ENCODE measurements around the gene TNRC18.

TNRC18 gene

DNA sequence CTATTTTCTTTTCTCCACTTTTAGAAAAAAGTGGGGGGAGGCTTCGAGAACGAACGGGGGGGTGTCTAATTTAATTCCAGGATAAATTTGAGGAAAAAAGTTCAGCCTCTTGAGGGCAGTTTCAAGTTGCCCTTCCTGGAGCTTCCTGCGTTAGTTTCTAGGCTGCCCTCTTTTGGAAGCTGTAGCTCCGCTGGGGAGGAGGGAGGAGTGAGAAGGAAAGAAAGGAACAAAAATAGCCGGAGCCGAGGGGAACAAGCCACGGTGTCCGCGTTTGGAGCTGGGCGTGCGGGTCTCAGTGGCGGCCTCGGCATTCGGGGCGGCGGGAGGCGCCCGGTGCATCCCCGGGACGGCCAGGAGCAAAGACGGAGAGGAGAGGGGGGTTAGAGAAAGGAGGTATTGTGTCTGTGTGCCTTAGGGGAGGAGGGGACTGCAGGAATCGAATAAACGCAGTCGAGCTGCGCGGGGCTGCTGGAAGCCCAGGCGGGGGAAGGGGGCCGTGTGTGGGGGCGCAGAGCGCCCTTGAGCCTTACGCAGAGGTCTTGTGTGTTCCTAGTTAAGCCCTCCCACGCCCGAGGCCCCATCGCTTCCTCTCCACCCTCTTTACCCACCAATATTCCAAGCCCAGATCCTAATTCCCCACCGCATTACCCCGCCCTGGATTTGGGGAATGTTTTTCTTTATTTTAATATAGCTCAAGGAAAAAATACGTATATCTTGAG lies 2.0 kb upstream of the TNRC18 start:
- H3K27ac ChIP-seq = peak overlapping the region; percentile 100
- TF ChIP-seq, protein P1, sequence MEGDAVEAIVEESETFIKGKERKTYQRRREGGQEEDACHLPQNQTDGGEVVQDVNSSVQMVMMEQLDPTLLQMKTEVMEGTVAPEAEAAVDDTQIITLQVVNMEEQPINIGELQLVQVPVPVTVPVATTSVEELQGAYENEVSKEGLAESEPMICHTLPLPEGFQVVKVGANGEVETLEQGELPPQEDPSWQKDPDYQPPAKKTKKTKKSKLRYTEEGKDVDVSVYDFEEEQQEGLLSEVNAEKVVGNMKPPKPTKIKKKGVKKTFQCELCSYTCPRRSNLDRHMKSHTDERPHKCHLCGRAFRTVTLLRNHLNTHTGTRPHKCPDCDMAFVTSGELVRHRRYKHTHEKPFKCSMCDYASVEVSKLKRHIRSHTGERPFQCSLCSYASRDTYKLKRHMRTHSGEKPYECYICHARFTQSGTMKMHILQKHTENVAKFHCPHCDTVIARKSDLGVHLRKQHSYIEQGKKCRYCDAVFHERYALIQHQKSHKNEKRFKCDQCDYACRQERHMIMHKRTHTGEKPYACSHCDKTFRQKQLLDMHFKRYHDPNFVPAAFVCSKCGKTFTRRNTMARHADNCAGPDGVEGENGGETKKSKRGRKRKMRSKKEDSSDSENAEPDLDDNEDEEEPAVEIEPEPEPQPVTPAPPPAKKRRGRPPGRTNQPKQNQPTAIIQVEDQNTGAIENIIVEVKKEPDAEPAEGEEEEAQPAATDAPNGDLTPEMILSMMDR (conservative IDR thresholded peaks at IDR 0.05) = no peak

DNA sequence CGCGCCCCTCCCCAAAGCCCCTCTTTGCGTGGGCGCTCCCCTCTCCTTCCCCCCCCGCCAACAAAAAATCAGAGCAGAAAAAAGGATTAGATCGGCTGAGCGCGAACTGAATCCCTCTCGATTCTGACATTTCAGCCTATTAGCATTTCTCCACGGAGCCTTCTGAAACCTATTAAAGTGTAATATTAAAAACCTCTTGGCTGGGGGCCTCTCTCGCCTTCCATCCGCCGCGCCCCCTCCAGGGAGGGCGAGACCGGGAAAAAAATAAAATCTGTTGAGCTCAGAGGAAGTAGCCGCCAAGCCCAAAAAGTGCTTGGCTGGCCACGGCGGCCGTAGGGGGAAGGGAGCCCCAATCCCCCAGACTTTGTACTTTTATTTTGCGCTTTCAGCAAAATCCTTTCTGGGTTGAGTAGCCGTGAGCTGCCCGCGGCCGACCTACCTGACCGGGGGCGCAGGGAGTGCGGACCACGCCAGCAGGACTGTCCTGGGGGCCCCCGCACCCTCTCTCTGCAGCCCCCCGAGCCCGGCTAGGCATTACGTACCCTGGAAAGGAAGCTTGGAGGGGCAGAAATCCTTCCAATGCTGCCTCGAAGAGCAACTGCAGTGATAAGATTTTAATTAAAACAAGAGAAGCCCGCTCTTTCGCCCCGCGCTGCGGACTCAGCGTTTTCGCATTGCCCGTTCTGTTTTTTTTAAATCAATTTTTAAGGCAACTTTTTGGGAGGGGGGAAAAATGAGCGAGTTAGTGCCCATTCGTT lies 1.3 kb upstream of the TNRC18 start:
- H3K27ac ChIP-seq = peak overlapping the region; percentile 100
- TF ChIP-seq, protein P1 (conservative IDR thresholded peaks at IDR 0.05) = 0 out of 2 replicates have a peak, but pooled peaks have one; percentile 6

DNA sequence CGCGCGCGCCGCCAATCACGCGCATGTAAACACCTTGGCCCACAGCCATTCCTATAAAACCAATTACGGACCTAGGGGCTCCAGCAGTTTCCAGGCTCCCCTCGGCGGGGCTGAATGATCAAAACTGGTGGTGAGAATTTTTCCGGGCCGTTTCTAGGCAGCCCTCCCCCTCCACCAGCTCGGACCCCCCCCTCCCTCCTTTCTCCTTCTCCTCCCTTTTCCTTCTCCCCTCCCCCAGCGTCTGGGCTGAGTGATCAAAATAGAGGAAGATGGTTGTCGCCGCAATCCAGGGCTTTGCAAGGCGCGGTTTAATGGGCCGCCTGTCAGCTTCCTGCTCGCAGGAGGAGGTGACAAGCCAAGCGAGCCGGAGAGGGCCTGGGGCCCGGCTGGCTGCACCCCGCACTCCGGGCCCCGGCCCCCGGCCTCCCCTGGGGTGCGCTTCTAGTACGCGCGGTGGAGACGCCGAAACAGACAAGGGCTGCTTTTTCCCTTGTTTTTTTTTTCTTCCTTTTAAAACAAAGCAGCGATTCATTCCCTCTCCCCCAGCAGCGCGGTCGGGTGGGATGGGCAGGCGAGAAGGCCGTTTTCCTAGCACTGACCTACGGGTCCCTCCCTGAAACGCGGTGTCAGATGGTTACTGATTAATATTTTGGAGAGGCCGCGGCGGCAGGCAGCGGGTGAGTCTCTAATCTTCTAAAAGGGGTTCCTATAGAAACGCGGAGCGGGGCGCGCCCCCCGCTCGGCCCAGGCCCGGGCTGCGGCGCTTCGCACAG lies 528 bp upstream of the TNRC18 start:
- TF ChIP-seq, protein P1 (conservative IDR thresholded peaks at IDR 0.05) = no peak
- H3K27ac ChIP-seq = peak overlapping the region; percentile 100

DNA sequence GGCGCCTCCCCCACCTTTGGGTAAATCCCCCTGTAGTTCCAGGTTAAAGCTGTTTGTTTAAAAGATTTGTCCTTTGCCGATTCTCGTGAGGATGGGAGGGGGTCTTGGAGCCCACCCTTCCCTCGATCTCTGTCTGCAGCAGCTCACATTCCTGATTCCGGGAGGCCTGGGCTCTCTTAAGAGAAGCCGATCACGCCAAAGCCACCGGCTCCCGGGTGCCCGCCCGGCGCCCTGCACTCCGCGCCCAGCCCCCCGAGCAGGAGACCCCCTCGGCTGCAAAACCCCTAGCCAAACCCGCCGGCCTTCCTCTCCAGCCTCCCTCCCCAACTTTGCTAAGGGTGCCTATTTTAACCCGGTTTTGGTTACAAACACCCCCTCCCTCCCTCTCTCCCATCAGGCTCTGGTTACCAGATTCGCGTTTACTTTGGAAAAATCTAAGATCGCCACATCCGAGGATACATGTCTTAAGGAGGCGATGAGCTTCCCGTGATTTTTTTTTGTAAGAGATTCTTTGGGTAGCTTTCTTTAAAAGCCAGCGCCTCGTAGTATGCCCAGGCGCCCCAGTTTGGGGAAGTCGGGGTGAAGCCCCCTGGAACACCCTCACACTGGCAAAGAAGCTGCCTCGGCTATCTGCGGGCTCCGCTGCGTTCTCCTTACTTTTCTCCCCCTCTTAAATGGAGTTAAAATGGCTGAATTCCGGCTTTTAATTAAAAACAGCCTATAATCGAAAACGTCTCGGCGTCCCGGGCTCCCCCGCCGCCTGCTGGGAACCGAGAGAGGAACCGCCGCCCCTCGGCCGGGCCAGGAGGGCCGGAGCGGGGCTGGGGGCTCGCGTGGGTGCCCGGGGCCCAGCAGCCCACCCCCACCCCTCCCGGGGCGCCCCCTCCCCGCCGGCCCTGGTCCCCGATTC lies 983 bp downstream of the TNRC18 start:
- H3K27ac ChIP-seq = peak overlapping the region; percentile 100
- TF ChIP-seq, protein P1 (conservative IDR thresholded peaks at IDR 0.05) = 0 out of 2 replicates have a peak, but pooled peaks have one; percentile 9

DNA sequence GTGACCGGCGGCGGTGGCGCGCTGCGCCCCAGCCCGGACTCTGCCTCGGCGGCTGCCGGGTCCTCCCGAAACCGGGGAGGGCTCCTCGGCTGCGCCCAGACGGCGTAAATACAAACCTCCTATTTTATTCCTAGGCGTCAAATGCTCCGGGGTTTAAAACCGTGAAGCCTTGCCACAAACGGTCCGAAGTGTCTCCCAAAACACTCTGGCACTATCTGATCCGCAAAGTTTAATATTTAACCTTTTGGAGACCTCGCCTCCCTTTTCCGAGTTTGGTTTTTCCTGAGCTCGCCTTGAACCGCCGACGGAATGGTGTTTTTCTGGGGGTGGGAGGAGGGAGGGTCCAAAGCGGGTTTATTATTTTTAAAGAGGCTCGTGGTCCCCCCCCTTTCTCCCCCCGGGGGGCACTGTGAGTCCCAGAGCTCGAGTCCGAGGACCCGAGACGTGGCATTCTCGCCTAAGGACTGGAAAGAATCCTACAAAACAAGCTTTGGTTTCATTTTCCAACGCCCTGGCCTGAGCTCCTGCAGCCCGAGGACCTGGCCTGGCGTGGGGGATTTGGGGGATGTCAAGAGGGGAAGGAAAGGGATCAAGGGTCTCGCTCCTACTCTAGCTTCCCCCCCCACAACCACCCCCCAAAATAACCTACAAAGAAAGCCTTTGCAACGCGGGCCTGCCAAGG lies 1.8 kb downstream of the TNRC18 start:
- TF ChIP-seq, protein P1 (conservative IDR thresholded peaks at IDR 0.05) = no peak
- H3K27ac ChIP-seq = peak overlapping the region; percentile 100

DNA sequence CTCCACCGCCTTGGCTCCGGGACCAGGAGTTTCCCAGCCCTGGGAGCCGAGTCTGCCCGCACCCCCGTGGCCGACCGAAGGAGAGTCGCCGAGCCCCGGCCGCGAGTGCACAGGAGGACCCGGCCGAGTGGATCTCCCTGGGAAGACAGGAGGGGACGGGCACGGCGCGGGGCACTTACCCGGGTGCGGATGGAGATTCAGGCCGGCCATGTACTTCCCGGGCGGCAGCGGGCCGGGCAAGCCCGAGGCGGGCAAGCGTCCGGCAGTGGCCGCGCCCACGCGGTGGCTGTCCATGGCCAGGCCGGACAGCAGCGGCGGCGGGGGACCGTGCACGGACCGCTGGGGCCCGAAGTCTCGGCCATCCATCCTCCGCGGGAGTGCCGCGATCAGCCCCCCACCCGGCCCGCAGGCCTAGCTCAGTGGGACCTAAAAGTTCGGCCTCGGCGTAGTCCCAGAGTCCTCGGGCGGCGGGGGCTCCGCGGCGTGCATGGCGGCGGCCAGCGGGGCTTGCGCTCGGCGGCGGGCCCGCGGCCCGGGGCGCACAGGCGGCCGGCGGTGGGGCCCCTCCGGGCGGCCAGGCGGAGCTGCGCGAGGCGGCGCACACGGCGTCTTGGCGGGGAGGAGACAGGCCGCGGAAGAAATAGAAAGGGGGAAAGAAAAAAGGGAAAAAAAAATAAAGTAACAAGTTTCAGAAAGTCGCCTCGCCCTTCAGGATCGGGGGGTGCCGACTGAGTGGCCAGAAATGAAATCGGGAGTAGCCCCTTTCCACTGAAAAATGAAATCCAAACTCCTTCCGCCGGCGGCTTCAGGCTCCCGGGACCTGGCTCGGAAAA lies 2.5 kb downstream of the TNRC18 start:
- TF ChIP-seq, protein P1 (conservative IDR thresholded peaks at IDR 0.05) = no peak
- peak overlapping the region; percentile 100 for H3K27ac ChIP-seq

Data from VCaP (cell line).